Measurements from ENCODE around the gene YIPF2. TPM values are rescaled to one million over a fixed set of nuclear protein-coding genes. Genes with fewer than 3 reads are reported as not detected.
A peak's percentile ranks its signal among the peaks of the same experiment; 100 is the strongest.

Gene YIPF2
- total and polyA plus RNA-seq, 12 donors: 13.7 to 36.7 (median 17.2) TPM

DNA sequence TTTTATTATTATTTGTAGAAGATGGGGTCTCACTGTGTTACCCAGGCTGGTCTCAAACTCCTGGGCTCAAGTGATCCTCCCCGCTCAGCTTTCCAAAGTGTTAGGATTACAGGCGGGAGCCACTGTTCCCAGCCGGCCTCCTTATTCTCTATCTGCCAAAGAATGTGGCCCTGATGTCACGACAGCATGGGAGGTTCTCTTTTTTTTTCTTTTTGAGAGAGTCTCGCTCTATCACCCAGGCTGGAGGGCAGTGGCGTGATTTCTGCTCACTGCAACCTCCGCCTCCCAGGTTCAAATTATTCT is 33.6 kb downstream of the YIPF2 start:
- Histone ChIP-seq H3K27ac (no peak overlapping the region), H3K4me3 (no peak overlapping the region), H3K27me3 (no peaks in the 10 kb centered on the region), H3K9me3 (no peaks in the 10 kb centered on the region), H3K4me1 (peaks cover 12 to 60% (median 41%) of the 10 kb centered on the region in 9 donors), H3K36me3 (no peaks in the 10 kb centered on the region)
- intact Hi-C loops (cut with DNase I): no loop called here
- TF ChIP-seq, protein P1, sequence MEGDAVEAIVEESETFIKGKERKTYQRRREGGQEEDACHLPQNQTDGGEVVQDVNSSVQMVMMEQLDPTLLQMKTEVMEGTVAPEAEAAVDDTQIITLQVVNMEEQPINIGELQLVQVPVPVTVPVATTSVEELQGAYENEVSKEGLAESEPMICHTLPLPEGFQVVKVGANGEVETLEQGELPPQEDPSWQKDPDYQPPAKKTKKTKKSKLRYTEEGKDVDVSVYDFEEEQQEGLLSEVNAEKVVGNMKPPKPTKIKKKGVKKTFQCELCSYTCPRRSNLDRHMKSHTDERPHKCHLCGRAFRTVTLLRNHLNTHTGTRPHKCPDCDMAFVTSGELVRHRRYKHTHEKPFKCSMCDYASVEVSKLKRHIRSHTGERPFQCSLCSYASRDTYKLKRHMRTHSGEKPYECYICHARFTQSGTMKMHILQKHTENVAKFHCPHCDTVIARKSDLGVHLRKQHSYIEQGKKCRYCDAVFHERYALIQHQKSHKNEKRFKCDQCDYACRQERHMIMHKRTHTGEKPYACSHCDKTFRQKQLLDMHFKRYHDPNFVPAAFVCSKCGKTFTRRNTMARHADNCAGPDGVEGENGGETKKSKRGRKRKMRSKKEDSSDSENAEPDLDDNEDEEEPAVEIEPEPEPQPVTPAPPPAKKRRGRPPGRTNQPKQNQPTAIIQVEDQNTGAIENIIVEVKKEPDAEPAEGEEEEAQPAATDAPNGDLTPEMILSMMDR (IDR thresholded peaks at IDR 0.05): no peak
- DNase-seq: no peak
- WGBS, 2 donors: 90 to 91% methylated on average over 7 of the region's 7 CpGs
- no peak for ATAC-seq

- Histone ChIP-seq H3K9me3 (no peaks in the 10 kb centered on the region), H3K4me3 (no peak overlapping the region), H3K27me3 (no peaks in the 10 kb centered on the region), H3K4me1 (peaks cover 12 to 53% (median 39%) of the 10 kb centered on the region in 9 donors), H3K27ac (peak overlapping the region in 2 of 10 donors; percentile 1 to 31), H3K36me3 (no peaks in the 10 kb centered on the region)
- ATAC-seq (peak in 5 of 8 donors; percentile 38 to 54 (median 46)), DNase-seq (peak in 1 of 2 donors; percentile 42)
- intact Hi-C loops (cut with DNase I): no loop called here
- TF ChIP-seq, protein P1 (IDR thresholded peaks at IDR 0.05): no peak
- WGBS, 2 donors: 74 to 85% methylated on average over 13 of the region's 13 CpGs
These were observed 36.2 kb downstream of the YIPF2 start for GRCh38 chr19:10892256-10892655.

DNA sequence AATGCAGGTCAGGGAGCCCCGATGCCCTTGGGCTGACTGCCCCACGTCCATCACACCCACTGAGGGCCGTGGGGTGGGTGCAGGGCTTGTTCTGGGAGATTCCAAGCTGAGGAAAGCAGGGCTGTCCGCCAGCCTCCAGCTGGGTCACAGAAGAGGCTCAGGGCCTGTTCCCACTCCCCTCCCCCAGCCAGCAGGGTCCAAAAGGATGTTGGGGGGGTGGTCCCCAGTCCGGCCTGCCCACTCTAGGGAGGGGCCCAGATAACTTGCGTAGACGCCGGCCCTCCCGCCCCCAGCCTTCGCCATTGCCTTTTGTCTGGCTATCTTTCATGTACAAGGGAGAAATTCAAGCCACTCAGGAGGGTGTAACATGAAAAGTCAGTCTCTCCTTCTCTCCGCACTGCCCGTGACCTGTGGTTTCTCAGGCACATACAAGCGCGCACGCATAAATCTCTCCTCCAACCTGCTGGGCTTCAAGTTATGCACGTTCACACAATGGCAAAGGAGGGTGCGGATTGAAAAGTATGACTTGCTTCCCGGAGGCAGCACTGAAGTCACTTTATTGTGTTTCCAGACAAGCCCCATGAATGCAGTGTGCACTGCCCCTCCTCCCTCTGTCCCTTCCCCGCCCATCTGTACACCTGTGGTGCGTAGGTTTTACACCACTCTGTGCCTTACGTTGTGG is 36.9 kb downstream of the YIPF2 start:
- Histone ChIP-seq H3K4me1 (peaks cover 12 to 50% (median 33%) of the 10 kb centered on the region in 9 donors), H3K9me3 (no peaks in the 10 kb centered on the region), H3K27me3 (no peaks in the 10 kb centered on the region), H3K27ac (peak overlapping the region in 4 of 10 donors; percentile 15 to 37 (median 22)), H3K4me3 (no peak overlapping the region), H3K36me3 (no peaks in the 10 kb centered on the region)
- peak in 1 of 2 donors; percentile 42 for DNase-seq
- ATAC-seq: peak in 6 of 8 donors; percentile 36 to 70 (median 52)
- WGBS, 2 donors: 49 to 57% methylated on average over 21 of the region's 21 CpGs
- TF ChIP-seq, protein P1 (IDR thresholded peaks at IDR 0.05): no peak
- intact Hi-C loops (cut with DNase I): no loop called here

GRCh38 chr19:10889880-10890279 is 38.6 kb downstream of the YIPF2 start:
- no peak for ATAC-seq
- WGBS, 2 donors: 92 to 98% methylated on average over 4 of the region's 4 CpGs
- H3K4me1 ChIP-seq: peaks cover 12 to 48% (median 32%) of the 10 kb centered on the region in 9 donors
- no peak overlapping the region for H3K27ac ChIP-seq
- intact Hi-C loops (cut with DNase I): no loop called here
- H3K27me3 ChIP-seq: no peaks in the 10 kb centered on the region
- H3K4me3 ChIP-seq: no peak overlapping the region
- no peak for DNase-seq
- H3K36me3 ChIP-seq: no peaks in the 10 kb centered on the region
- H3K9me3 ChIP-seq: no peaks in the 10 kb centered on the region
- TF ChIP-seq, protein P1 (IDR thresholded peaks at IDR 0.05): no peak
